ENCODE results near the gene EIF4E1B. TPM values are rescaled to one million over a fixed set of nuclear protein-coding genes. Genes with fewer than 3 reads are reported as not detected.

EIF4E1B gene
- total RNA-seq, 3 donors from 2014 or later = 1.6 TPM; not detected in 2

GRCh38 chr5:176628406-176629228, 1.9 kb upstream of the EIF4E1B start:
- H3K4me1 ChIP-seq = peaks cover 4 to 6% of the 10 kb centered on the region in 2 donors

GRCh38 chr5:176629317-176629852, 1.1 kb upstream of the EIF4E1B start:
- peaks cover 4 to 6% of the 10 kb centered on the region in 2 donors for H3K4me1 ChIP-seq
- intact Hi-C loops (cut with DNase I; ENCODE audit: low total_unique reads) = no loop called here
- TF ChIP-seq POLR2AphosphoS5 (IDR thresholded peaks at IDR 0.05) (no peak), POLR2A (IDR thresholded peaks at IDR 0.05) (no peak), CTCF (IDR thresholded peaks at IDR 0.05) (no peak)
- H3K9me3 ChIP-seq = no peaks in the 10 kb centered on the region
- no peaks in the 10 kb centered on the region for H3K36me3 ChIP-seq
- peak overlapping the region in 1 of 3 donors; percentile 65 for H3K4me3 ChIP-seq
- no peak for DNase-seq (ENCODE audit: low spot score in 2 of 2)
- H3K27me3 ChIP-seq = peaks cover 8 to 86% of the 10 kb centered on the region in 2 donors
- no peak overlapping the region for H3K27ac ChIP-seq

More at GRCh38 chr5:176628406-176629228, 1.9 kb upstream of the EIF4E1B start:
- no peak overlapping the region for H3K4me3 ChIP-seq
- H3K27ac ChIP-seq = no peak overlapping the region
- no peaks in the 10 kb centered on the region for H3K9me3 ChIP-seq
- no peak for DNase-seq (ENCODE audit: low spot score in 2 of 2)
- H3K27me3 ChIP-seq = peaks cover 8 to 87% of the 10 kb centered on the region in 2 donors
- TF ChIP-seq POLR2A (IDR thresholded peaks at IDR 0.05) (no peak), CTCF (IDR thresholded peaks at IDR 0.05) (no peak), POLR2AphosphoS5 (IDR thresholded peaks at IDR 0.05) (no peak)
- H3K36me3 ChIP-seq = no peaks in the 10 kb centered on the region
- intact Hi-C loops (cut with DNase I; ENCODE audit: low total_unique reads) = no loop called here

GRCh38 chr5:176630681-176631222, 277 bp downstream of the EIF4E1B start:
- Histone ChIP-seq H3K9me3 (no peaks in the 10 kb centered on the region), H3K4me3 (peak overlapping the region; percentile 11 to 65 (median 38)), H3K4me1 (peaks cover 4 to 6% of the 10 kb centered on the region in 2 donors), H3K27ac (no peak overlapping the region), H3K27me3 (peaks cover 8 to 83% of the 10 kb centered on the region in 2 donors), H3K36me3 (no peaks in the 10 kb centered on the region)
- intact Hi-C loops (cut with DNase I; ENCODE audit: low total_unique reads) = no loop called here
- TF ChIP-seq POLR2AphosphoS5 (IDR thresholded peaks at IDR 0.05) (no peak), POLR2A (IDR thresholded peaks at IDR 0.05) (no peak), CTCF (IDR thresholded peaks at IDR 0.05) (no peak)
- DNase-seq (ENCODE audit: low spot score in 2 of 2) = no peak

GRCh38 chr5:176631383-176632200, 1.1 kb downstream of the EIF4E1B start:
- DNase-seq (ENCODE audit: low spot score in 2 of 2) = no peak
- H3K4me1 ChIP-seq = peaks cover 4 to 6% of the 10 kb centered on the region in 2 donors
- H3K36me3 ChIP-seq = no peaks in the 10 kb centered on the region
- TF ChIP-seq CTCF (IDR thresholded peaks at IDR 0.05) = no peak
- TF ChIP-seq POLR2AphosphoS5 (IDR thresholded peaks at IDR 0.05) = no peak
- no peak for TF ChIP-seq POLR2A (IDR thresholded peaks at IDR 0.05)
- intact Hi-C loops (cut with DNase I; ENCODE audit: low total_unique reads) = no loop called here
- no peak overlapping the region for H3K4me3 ChIP-seq
- H3K27ac ChIP-seq = no peak overlapping the region
- H3K27me3 ChIP-seq = peaks cover 8 to 81% of the 10 kb centered on the region in 2 donors
- no peaks in the 10 kb centered on the region for H3K9me3 ChIP-seq

All from breast epithelium (tissue), 4 donors.